Prostate gland (tissue), 2 donors: Measurements from ENCODE around the gene SPTBN5.

Experiments
- CTCF ChIP-seq, 4 experiments: fragments of 200-600 bp in 2 of 4; fragments of 450-650 bp in 2 of 4; sonication (generic) in 2 of 4; IDR thresholded peaks; 1 replicate in 3 of 4; 2 replicates in 1 of 4; pipeline ENCODE4 v1.5.1; 2016 to 2019; ENCODE audit warnings: antibody characterized with exemption in 4 of 4, mild to moderate bottlenecking in 2 of 4, moderate library complexity in 2 of 4
- POLR2A ChIP-seq: fragments of 450-650 bp; IDR thresholded peaks from one replicate; pipeline ENCODE4 v1.6.1; 2016; ENCODE audit warnings: antibody characterized with exemption, mild to moderate bottlenecking

GRCh38 chr15:41901431-41901830 is 7.6 kb upstream of the SPTBN5 start:
- TF ChIP-seq POLR2A (no peak), CTCF (IDR thresholded peaks at IDR 0.05) (no peak)
